ENCODE results near the gene ADORA2A.

GRCh38 chr22:24463071-24463760, 35.8 kb downstream of the ADORA2A start:
- TF ChIP-seq, protein P1, sequence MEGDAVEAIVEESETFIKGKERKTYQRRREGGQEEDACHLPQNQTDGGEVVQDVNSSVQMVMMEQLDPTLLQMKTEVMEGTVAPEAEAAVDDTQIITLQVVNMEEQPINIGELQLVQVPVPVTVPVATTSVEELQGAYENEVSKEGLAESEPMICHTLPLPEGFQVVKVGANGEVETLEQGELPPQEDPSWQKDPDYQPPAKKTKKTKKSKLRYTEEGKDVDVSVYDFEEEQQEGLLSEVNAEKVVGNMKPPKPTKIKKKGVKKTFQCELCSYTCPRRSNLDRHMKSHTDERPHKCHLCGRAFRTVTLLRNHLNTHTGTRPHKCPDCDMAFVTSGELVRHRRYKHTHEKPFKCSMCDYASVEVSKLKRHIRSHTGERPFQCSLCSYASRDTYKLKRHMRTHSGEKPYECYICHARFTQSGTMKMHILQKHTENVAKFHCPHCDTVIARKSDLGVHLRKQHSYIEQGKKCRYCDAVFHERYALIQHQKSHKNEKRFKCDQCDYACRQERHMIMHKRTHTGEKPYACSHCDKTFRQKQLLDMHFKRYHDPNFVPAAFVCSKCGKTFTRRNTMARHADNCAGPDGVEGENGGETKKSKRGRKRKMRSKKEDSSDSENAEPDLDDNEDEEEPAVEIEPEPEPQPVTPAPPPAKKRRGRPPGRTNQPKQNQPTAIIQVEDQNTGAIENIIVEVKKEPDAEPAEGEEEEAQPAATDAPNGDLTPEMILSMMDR (IDR thresholded peaks at IDR 0.05): no peak
- no peak for TF ChIP-seq ZFX (IDR thresholded peaks at IDR 0.05; ENCODE audit: borderline replicate concordance)

Data from 22Rv1 (cell line).